ENCODE measurements around the gene PLXNA3.
"Not testable (repeated sequence)": the region's sequence is repeated elsewhere in the genome, so short reads cannot be mapped to it uniquely, and the experiment has no call there.

The PLXNA3 gene

GRCh38 chrX:154478728-154479622 lies 20.9 kb downstream of the PLXNA3 start, which contains the start of gene LAGE3:
LAGE3 (minus strand) TSS chrX:154479281; CDS start chrX:154478915, 366 bp downstream.
- DNase-seq (ENCODE audit: low spot score) = peak; percentile 91

DNA sequence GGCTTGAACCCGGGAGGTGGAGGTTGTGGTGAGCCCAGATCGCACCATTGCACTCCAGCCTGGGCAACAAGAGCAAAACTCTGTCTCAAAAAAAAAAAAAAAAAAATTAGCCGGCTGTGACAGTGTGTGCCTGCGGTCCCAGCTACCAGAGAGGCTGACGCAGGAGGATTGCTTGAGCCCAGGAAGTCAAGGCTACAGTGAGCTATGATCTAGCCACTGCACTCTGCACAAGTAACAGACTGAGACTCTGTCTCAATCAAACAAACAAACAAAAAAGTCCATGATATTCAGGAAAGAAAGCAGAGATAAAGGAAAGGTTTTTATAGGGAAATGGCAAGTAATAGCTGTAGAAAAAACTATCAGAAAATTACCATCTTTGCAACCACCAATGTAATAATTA lies 23.1 kb downstream of the PLXNA3 start:
- DNase-seq (ENCODE audit: low spot score) = no peak

- no peak for DNase-seq (ENCODE audit: low spot score)
Observed at GRCh38 chrX:154481911-154482601, 24.0 kb downstream of the PLXNA3 start.

- no peak for DNase-seq (ENCODE audit: low spot score)
Observed at GRCh38 chrX:154482786-154483185, 24.7 kb downstream of the PLXNA3 start.

DNA sequence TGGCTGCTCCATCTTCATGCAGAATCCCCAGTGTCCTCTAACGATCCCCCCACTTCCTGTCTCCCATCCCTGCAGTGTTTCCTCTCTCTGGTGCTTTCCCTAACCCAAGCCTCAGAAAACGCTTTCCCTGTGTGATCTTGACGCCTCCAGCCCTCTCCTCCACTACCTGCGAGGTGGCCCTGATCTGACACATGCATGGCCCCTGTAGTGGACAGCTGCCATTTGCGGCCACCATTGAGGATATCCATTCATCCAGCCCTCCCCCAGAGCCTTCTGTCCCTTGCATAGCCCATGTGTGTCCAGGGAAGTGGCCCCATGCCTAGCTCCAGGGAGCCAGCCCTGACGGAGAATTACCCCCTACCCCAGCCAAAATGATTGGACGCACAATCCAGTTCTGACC lies 25.2 kb downstream of the PLXNA3 start:
- DNase-seq (ENCODE audit: low spot score) = no peak

GRCh38 chrX:154484255-154485149 lies 26.4 kb downstream of the PLXNA3 start:
- no peak for DNase-seq (ENCODE audit: low spot score)

DNA sequence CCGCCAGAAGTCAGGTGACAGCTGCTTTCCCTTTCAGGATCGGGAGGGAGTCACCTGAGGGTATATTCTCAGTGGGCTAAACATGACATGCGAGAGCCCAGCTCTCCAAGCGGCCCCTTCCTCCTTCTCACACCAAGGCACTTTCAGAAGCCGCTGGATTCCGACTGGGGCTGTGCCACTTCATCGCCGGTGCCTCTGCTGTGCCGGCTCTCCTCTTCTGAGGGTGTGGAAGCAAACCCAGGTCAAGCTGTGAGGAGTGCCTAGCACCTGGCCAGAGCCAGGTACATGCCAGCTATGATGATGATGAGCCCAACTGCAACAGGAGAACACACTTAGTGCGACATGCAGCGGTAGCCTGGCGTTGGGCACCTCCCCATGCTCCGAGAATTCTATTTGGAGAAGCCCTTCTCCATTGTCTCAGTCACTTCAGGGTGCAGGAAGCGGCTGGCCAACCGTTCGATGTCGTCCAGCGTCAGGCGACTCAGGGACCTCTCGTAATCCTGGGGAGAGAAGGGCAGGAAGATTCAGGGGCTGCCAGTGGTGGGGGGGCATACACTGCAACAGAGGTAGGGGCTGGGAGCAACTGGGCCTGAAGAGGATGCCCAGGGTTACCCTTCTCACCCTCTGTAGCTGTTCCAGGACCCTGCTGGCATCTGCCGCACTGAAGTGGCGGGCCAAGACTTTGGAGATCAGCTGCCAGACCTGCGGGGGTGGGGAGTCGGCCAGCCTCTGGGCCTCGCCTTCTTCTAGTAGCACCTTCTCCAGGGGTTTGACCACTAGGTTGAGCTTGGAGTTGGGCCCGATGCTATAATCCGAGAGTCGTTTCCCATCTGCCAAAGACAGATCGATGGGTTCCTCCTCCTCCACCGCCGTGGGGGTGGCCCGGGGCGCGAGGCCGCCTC lies 27.3 kb downstream of the PLXNA3 start:
- no peak for DNase-seq (ENCODE audit: low spot score)

GRCh38 chrX:154486052-154486395 lies 27.9 kb downstream of the PLXNA3 start:
- DNase-seq (ENCODE audit: low spot score) = peak; percentile 13

DNA sequence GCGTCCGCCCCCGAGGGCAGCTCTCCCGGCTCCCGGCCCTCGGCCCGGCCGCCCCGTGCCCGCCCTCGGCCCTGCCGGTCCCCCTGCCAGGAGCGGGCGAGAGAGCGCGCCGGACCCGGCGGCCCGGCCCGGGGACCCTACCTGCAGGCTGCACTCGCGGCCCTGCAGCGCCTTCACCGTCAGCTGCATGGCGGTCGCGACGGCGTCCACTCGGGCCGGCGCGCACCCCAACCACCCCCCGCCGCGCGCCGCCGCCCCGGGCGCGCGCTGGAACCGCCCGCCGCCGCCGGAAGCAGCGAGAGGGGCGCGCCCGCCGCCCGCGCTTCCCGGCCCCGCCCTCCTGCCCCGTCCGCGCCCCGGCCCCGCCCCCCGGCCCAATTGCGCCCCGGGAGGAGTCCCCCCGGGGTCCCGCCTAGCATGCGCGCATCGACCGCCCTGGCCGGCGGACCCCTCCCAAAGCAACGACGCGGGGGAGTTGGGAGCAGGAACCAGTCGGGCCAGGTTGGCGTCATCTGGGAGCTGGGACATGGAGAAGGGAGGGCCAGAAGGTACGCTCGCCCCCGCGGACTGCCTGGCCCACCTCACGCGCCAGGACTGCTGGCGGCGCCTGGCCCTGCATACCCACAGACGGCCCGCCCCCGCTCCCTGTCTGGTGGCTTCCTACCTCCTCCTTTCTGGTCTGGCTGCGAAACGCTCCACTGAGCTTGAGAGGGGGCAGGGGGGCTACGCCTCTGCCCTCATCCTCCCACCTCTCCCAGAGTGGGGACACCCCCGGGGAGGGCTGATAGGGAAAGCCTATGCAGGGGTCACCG lies 28.5 kb downstream of the PLXNA3 start, which contains the start of gene UBL4A:
Gene UBL4A, minus strand, starts transcription at position 220 of the 812 bp plus-strand sequence. Its CDS starts 31 bp downstream, at position 189.
- peak; percentile 48 for DNase-seq (ENCODE audit: low spot score)

DNA sequence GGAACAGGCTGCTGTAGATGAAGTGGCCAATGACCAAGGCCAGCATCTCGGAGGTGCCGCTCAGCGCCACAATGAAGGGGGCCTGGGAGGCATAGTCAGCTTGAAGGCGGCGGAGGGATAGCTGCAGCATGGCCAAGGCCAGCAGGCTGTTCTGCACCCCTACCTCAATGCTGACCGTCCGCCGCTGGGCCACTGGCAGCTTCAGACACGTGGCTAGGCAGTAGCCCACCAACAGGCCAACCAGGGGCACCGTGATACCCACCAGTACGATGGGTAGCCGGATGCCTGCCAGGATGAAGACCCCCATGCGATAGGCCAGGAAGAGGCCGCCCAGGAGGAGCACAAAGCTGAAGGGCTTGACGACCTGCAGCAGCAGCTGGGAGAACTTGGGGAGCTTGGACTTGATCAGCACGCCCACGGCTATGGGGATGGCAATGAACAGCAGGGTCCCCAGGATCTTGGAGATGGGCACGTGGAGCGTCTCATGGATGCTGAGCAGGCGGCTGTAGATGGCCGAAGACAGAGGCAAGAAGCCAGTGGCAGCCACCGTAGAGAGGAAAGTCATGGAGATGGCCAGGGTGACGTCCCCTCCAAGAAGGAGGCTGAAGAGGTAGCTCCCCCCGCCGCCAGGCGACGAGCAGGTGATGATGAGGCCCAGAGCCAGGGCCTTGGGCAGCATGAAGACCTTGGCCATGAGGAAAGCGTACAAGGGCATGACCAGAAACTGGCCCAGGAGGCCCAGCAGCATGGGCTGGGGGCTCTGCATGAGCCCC lies 29.6 kb downstream of the PLXNA3 start:
- DNase-seq (ENCODE audit: low spot score) = no peak

GRCh38 chrX:154488336-154489075 lies 30.4 kb downstream of the PLXNA3 start:
- DNase-seq (ENCODE audit: low spot score) = no peak

DNA sequence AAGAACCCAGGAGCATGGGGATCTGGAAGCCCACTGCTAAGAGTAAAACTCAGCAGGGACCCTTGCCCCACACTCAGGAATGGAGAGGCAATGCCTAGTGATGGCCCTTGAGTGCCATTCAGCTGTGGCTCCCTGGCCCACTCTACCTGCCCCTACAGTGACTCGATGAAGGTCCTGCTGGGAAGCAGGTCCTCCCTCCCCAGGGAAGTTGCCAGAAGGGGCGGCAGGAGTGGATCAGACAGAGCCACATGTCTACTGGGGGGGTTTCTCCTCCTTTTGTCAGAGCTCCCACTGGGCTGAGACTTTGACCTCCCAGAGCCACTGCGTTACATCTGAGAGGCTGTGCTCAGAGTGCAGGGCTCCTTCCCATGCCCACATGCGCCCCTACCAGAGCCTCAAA lies 31.1 kb downstream of the PLXNA3 start:
- no peak for DNase-seq (ENCODE audit: low spot score)

DNA sequence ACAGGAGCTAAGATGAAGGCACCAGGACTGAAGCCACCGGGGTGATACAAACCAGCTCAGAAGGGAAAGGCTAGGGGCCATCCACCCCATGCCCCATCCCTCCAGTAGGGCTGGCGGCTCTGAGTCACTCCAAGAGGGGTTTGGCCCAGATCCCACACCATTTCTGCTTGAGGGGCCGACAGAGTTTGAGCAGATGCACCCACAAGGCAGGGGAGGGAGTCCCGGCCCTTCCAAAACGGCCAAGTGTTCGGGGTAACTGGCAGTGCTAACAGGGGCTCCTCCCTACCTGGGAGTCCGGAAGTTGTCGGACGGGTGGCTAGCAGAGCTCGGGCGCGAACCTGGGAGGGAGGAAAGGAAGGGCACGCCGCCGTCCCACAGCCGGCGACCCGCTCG lies 31.9 kb downstream of the PLXNA3 start:
- peak; percentile 23 for DNase-seq (ENCODE audit: low spot score)

GRCh38 chrX:154490414-154491083 lies 32.5 kb downstream of the PLXNA3 start, which contains the start of gene SLC10A3:
SLC10A3 (minus strand) TSS chrX:154490629; CDS start chrX:154488940, 1,689 bp downstream.
- DNase-seq (ENCODE audit: low spot score) = peak; percentile 92

GRCh38 chrX:154494715-154495114 lies 36.6 kb downstream of the PLXNA3 start:
- no peak for DNase-seq (ENCODE audit: low spot score)

DNA sequence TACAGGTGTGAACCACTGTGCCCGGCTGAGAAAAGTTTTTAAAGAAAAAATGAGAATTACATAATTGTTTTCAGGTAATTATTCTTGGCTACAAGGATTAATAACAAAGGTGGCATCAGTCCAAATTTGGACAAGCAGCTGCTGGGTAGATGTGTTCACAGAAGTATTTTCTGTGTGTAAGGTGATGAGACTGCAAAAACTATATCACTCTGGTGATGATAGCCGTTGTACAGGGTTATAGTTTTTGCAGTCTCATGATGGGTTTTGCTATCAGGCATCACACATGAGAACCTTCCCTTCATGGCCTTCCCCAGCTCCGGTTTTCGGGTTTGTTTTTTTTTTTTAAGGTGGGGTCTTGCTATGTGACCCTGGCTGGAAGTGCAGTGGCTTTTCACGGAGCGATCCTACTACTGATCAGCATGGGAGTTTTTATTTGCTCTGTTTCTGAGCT lies 37.4 kb downstream of the PLXNA3 start:
- no peak for DNase-seq (ENCODE audit: low spot score)

GRCh38 chrX:154496591-154497137 lies 38.6 kb downstream of the PLXNA3 start:
- not testable (repeated sequence) for DNase-seq (ENCODE audit: low spot score)

- not testable (repeated sequence) for DNase-seq (ENCODE audit: low spot score)
Observed at GRCh38 chrX:154501423-154501822, 43.3 kb downstream of the PLXNA3 start.
